Stimulated activated CD8-positive, alpha-beta memory T cell treated with anti-CD3 and anti-CD28 coated beads, Interleukin-7, amount 100 ng/mL, for 48 hours (primary cell): ENCODE measurements around the gene NFKBIB.
"Not testable (repeated sequence)": the region's sequence is repeated elsewhere in the genome, so short reads cannot be mapped to it uniquely, and the experiment has no call there.

Source experiments
- DNase-seq, 2 donors: peaks; one replicate each; pipeline ENCODE4 v3.0.0-alpha.2; 2020; ENCODE audit warnings: low read depth in 1 of 2; ENCODE audit errors: extremely low read depth in 1 of 2

Gene NFKBIB

GRCh38 chr19:38873400-38873799 lies 26.4 kb upstream of the NFKBIB start:
- DNase-seq: not testable (repeated sequence)

GRCh38 chr19:38875656-38876395 lies 23.9 kb upstream of the NFKBIB start:
- DNase-seq: no peak

GRCh38 chr19:38877781-38878574 lies 21.8 kb upstream of the NFKBIB start, which contains the start of gene RINL:
Gene RINL, minus strand, starts transcription at chr19:38878275. Its CDS starts 1,533 bp downstream, at chr19:38876742.
- peak; percentile 33 to 62 for DNase-seq

GRCh38 chr19:38878575-38879399 lies 21.0 kb upstream of the NFKBIB start:
- no peak for DNase-seq

- DNase-seq: no peak
Observed at GRCh38 chr19:38879400-38879751, 20.4 kb upstream of the NFKBIB start.

- DNase-seq: no peak
Observed at GRCh38 chr19:38880076-38880881, 19.5 kb upstream of the NFKBIB start.

GRCh38 chr19:38880882-38881609 lies 18.7 kb upstream of the NFKBIB start:
- DNase-seq: no peak

GRCh38 chr19:38883286-38883685 lies 16.5 kb upstream of the NFKBIB start:
- DNase-seq: no peak

- not testable (repeated sequence) for DNase-seq
Observed at GRCh38 chr19:38884691-38885090, 15.1 kb upstream of the NFKBIB start.

- DNase-seq: no peak
Observed at GRCh38 chr19:38888876-38889275, 10.9 kb upstream of the NFKBIB start.

GRCh38 chr19:38889803-38890202 lies 10.0 kb upstream of the NFKBIB start:
- no peak for DNase-seq

- DNase-seq: no peak
Observed at GRCh38 chr19:38890686-38891085, 9.1 kb upstream of the NFKBIB start.

GRCh38 chr19:38891771-38892170 lies 8.0 kb upstream of the NFKBIB start:
- no peak for DNase-seq

- no peak for DNase-seq
Observed at GRCh38 chr19:38892841-38893240, 6.9 kb upstream of the NFKBIB start.

- no peak for DNase-seq
Observed at GRCh38 chr19:38893341-38893771, 6.4 kb upstream of the NFKBIB start.

- no peak for DNase-seq
Observed at GRCh38 chr19:38894968-38895367, 4.8 kb upstream of the NFKBIB start.

GRCh38 chr19:38898788-38899446 lies 852 bp upstream of the NFKBIB start:
- no peak for DNase-seq

GRCh38 chr19:38900202-38900629 lies 447 bp downstream of the NFKBIB start:
- no peak for DNase-seq

GRCh38 chr19:38900743-38901190 lies 998 bp downstream of the NFKBIB start:
- DNase-seq: no peak
